Measurements from ENCODE around the gene PGAP3. TPM values are rescaled to one million over a fixed set of nuclear protein-coding genes. Genes with fewer than 3 reads are reported as not detected.

PGAP3 gene
- total RNA-seq, 1 donor from 2014 or later, result 23.5 TPM

- peak overlapping the region; percentile 37 for H3K4me3 Mint-ChIP-seq
- no peaks in the 10 kb centered on the region for H3K9me3 Mint-ChIP-seq
- H3K27me3 Mint-ChIP-seq, result no peaks in the 10 kb centered on the region
- H3K4me1 Mint-ChIP-seq (ENCODE audit: unreplicated experiment), result peaks cover 20% of the 10 kb centered on the region
- peak overlapping the region; percentile 31 for H3K27ac Mint-ChIP-seq
- no peak for DNase-seq (ENCODE audit: extremely low spot score, unreplicated experiment)
- peaks cover under 1% of the 10 kb centered on the region for H3K36me3 Mint-ChIP-seq
- no peak for TF ChIP-seq CTCF (conservative IDR thresholded peaks at IDR 0.05)
Observed at GRCh38 chr17:39694593-39694992, 6.7 kb upstream of the PGAP3 start.

- H3K36me3 Mint-ChIP-seq, result peaks cover 7% of the 10 kb centered on the region
- TF ChIP-seq CTCF (conservative IDR thresholded peaks at IDR 0.05), result no peak
- peaks cover 16% of the 10 kb centered on the region for H3K4me1 Mint-ChIP-seq (ENCODE audit: unreplicated experiment)
- H3K27ac Mint-ChIP-seq, result peak overlapping the region; percentile 97
- peaks cover 4% of the 10 kb centered on the region for H3K9me3 Mint-ChIP-seq
- peak overlapping the region; percentile 99 for H3K4me3 Mint-ChIP-seq
- no peak for DNase-seq (ENCODE audit: extremely low spot score, unreplicated experiment)
- H3K27me3 Mint-ChIP-seq, result no peaks in the 10 kb centered on the region
Observed at GRCh38 chr17:39688945-39689344, 1.1 kb upstream of the PGAP3 start.

DNA sequence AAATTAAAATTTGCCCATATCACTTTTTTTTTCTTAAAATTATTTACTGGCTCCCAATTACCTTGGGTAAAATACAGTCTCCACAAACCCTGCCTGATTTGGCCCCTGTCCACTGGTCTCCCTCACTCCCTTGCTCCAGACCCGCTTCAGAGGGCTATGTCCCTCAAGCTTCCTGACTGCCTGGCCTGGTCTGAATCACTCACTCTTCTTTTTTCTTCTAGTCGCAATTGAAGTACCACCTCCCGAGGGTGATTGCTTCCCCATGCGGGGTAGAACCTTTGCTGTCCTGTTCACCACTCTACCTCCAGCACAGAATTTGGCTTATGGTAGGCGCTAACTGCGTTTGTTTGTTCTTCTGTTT is 598 bp upstream of the PGAP3 start:
- H3K27me3 Mint-ChIP-seq, result no peaks in the 10 kb centered on the region
- peaks cover 7% of the 10 kb centered on the region for H3K36me3 Mint-ChIP-seq
- peaks cover 16% of the 10 kb centered on the region for H3K4me1 Mint-ChIP-seq (ENCODE audit: unreplicated experiment)
- peak overlapping the region; percentile 97 for H3K27ac Mint-ChIP-seq
- no peak for TF ChIP-seq CTCF (conservative IDR thresholded peaks at IDR 0.05)
- H3K4me3 Mint-ChIP-seq, result peak overlapping the region; percentile 99
- peaks cover 4% of the 10 kb centered on the region for H3K9me3 Mint-ChIP-seq
- DNase-seq (ENCODE audit: extremely low spot score, unreplicated experiment), result no peak

- no peak for TF ChIP-seq CTCF (conservative IDR thresholded peaks at IDR 0.05)
- no peaks in the 10 kb centered on the region for H3K27me3 Mint-ChIP-seq
- peaks cover 4% of the 10 kb centered on the region for H3K9me3 Mint-ChIP-seq
- peak overlapping the region; percentile 97 for H3K27ac Mint-ChIP-seq
- H3K36me3 Mint-ChIP-seq, result peaks cover 7% of the 10 kb centered on the region
- peak overlapping the region; percentile 99 for H3K4me3 Mint-ChIP-seq
- no peak for DNase-seq (ENCODE audit: extremely low spot score, unreplicated experiment)
- H3K4me1 Mint-ChIP-seq (ENCODE audit: unreplicated experiment), result peaks cover 16% of the 10 kb centered on the region
Observed at GRCh38 chr17:39687101-39687545, 734 bp downstream of the PGAP3 start.

DNA sequence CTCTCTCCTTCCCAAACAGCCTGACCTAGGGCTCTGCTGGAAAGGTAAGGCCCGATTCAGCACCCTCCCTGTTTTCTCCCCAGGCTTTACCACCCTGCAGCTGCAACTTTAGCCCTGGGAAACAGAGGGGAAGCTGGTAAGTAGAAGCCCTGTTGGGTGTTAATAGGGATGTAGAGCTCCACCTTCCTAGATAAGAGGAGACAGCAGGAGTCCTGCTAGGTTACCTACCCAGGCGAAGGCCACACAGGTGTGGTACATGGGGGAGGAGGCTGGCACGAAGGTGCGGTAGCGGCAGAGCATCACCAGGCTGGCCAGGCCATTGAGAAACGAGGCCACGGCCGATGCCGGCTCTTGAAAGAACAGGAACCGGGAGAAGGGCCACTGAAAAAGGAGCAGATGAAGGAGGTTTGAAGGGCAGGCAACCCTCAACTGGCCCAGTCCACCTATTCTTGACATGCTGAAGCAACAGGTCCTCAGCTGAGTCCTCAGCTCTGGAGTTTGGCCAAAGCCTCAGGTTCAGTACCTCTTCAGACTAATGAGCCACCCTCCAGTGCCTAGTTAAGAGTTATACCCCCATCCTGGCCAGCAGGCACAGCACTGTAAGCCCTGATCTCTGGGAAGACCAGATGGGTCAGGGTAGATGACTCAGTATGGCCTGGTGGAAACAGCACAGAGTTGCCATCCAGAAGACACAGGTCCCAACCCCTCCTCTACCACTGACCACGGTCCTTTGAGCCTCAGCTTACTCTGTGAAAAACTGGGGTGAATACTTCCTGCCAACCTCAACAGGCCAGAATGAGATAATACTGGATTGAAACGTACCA is 3.3 kb downstream of the PGAP3 start:
- Mint-ChIP-seq H3K36me3 (peaks cover 7% of the 10 kb centered on the region), H3K4me1 (ENCODE audit: unreplicated experiment) (peaks cover 16% of the 10 kb centered on the region), H3K27me3 (no peaks in the 10 kb centered on the region), H3K27ac (no peak overlapping the region), H3K9me3 (peaks cover 4% of the 10 kb centered on the region), H3K4me3 (no peak overlapping the region)
- DNase-seq (ENCODE audit: extremely low spot score, unreplicated experiment), result no peak
- TF ChIP-seq CTCF (conservative IDR thresholded peaks at IDR 0.05), result no peak
